ENCODE measurements around the gene SPG7.

The SPG7 gene

GRCh38 chr16:89563639-89564392 is 55.6 kb downstream of the SPG7 start:
- no peak for DNase-seq (ENCODE audit: extremely low spot score)
- POLR2A ChIA-PET: interaction anchor here (0.7 to 1.2 kb wide), 2 partner anchors 38 to 57 kb away, joined by 3 read pairs; no protein-coding TSS in a partner anchor
- 0 out of 2 replicates have a peak, but pooled peaks have one; percentile 32 for TF ChIP-seq LEF1 (IDR thresholded peaks at IDR 0.05; ENCODE audit: borderline replicate concordance)
- TF ChIP-seq FOXM1 (IDR thresholded peaks at IDR 0.05; ENCODE audit: borderline replicate concordance): no peak
- TF ChIP-seq L3MBTL2 (conservative IDR thresholded peaks at IDR 0.05): no peak
- TF ChIP-seq BHLHE40 (IDR thresholded peaks at IDR 0.05; ENCODE audit: borderline replicate concordance): no peak; the same call in 1 of the 2 replicates
- no peak for TF ChIP-seq FOXA1 (IDR thresholded peaks at IDR 0.05)
- TF ChIP-seq ELF4 (IDR thresholded peaks at IDR 0.05): no peak
- no peak for TF ChIP-seq ARNT (IDR thresholded peaks at IDR 0.05)
- no peak for TF ChIP-seq PKNOX1 (IDR thresholded peaks at IDR 0.05)
- CTCF ChIA-PET: no interaction called here

DNA sequence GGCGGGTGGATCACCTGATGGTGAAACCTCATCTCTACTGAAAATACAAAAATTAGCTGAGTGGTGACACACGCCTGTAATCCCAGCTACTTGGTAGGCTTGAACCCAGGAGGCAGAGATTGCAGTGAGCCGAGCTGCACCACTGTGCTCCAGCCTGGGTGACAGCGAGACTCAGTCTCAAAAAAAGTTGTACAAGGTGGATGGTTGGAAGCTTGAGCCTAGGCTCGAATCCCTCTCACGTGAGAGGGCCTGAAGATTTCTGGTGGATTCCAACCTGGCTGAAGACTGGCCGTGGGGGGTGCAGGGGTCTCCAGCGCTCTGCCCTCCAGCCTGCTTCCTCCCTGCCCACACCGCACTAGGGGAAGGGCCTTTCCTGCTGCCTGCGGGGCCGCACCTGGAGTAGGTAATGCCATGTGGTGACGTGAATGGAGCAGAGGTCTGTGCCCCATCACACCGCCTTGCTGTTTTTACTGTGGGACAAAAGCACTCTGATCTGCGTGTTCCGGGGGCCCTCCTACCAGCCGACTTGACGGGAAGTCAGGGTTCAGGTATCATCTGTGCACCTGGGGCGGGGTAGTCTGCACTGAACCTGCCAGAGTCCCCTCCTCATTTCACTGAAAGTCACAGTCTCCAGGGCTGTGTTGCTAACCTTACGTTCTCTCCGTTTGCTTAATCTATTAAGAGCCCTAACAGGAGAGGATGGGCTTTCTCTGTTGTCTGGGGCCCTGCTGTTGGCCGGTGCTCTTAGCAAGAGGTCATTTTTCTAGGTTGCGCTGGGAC is 56.5 kb downstream of the SPG7 start:
- ChIA-PET POLR2A (interaction anchor here (0.7 to 1.8 kb wide), 3 partner anchors 38 to 50 kb away, joined by 3 to 4 read pairs (median 3); partner anchors contain the start of gene DPEP1), CTCF (no interaction called here)
- TF ChIP-seq SP1 (IDR thresholded peaks at IDR 0.05) (no peak), ZNF384 (IDR thresholded peaks at IDR 0.05) (no peak), NFRKB (IDR thresholded peaks at IDR 0.05) (no peak; the same call in 1 of the 2 replicates), ARNT (IDR thresholded peaks at IDR 0.05) (no peak), FOXK2 (IDR thresholded peaks at IDR 0.05) (no peak), HDGF (IDR thresholded peaks at IDR 0.05; ENCODE audit: borderline replicate concordance) (no peak), FOXA1 (IDR thresholded peaks at IDR 0.05) (no peak), L3MBTL2 (conservative IDR thresholded peaks at IDR 0.05) (no peak; the same call in 1 of the 2 replicates), BHLHE40 (IDR thresholded peaks at IDR 0.05; ENCODE audit: borderline replicate concordance) (no peak), SUZ12 (IDR thresholded peaks at IDR 0.05) (no peak), TARDBP (IDR thresholded peaks at IDR 0.05) (no peak), PKNOX1 (IDR thresholded peaks at IDR 0.05) (no peak), FOXM1 (IDR thresholded peaks at IDR 0.05; ENCODE audit: borderline replicate concordance) (no peak), LEF1 (IDR thresholded peaks at IDR 0.05; ENCODE audit: borderline replicate concordance) (no peak), CTBP1 (IDR thresholded peaks at IDR 0.05; ENCODE audit: borderline replicate concordance) (no peak), ELF4 (IDR thresholded peaks at IDR 0.05) (no peak)
- DNase-seq (ENCODE audit: extremely low spot score): no peak

DNA sequence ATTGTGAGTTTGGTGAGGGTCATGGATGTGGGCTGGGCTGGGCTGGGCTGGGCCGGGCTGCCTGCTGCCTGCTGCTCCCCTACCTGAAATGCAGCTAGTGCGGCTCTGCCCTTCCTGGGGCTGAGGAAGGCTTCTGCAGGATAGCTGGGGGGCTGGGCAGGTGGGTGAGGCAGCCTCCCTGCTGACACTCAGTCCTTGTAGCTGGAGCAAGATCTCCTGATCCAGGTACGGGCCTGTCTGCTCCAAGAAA is 57.0 kb downstream of the SPG7 start:
- ChIA-PET POLR2A (interaction anchor here (0.6 to 1.8 kb wide), 5 partner anchors 8 to 135 kb away, joined by 3 to 4 read pairs (median 3); partner anchors contain the start of gene DPEP1), CTCF (no interaction called here)
- DNase-seq (ENCODE audit: extremely low spot score): peak; percentile 28
- TF ChIP-seq ARNT (IDR thresholded peaks at IDR 0.05) (no peak), PKNOX1 (IDR thresholded peaks at IDR 0.05) (no peak), FOXM1 (IDR thresholded peaks at IDR 0.05; ENCODE audit: borderline replicate concordance) (no peak), L3MBTL2 (conservative IDR thresholded peaks at IDR 0.05) (no peak), BHLHE40 (IDR thresholded peaks at IDR 0.05; ENCODE audit: borderline replicate concordance) (no peak), HDGF (IDR thresholded peaks at IDR 0.05; ENCODE audit: borderline replicate concordance) (peak; percentile 55; the same call in 1 of the 2 replicates)

DNA sequence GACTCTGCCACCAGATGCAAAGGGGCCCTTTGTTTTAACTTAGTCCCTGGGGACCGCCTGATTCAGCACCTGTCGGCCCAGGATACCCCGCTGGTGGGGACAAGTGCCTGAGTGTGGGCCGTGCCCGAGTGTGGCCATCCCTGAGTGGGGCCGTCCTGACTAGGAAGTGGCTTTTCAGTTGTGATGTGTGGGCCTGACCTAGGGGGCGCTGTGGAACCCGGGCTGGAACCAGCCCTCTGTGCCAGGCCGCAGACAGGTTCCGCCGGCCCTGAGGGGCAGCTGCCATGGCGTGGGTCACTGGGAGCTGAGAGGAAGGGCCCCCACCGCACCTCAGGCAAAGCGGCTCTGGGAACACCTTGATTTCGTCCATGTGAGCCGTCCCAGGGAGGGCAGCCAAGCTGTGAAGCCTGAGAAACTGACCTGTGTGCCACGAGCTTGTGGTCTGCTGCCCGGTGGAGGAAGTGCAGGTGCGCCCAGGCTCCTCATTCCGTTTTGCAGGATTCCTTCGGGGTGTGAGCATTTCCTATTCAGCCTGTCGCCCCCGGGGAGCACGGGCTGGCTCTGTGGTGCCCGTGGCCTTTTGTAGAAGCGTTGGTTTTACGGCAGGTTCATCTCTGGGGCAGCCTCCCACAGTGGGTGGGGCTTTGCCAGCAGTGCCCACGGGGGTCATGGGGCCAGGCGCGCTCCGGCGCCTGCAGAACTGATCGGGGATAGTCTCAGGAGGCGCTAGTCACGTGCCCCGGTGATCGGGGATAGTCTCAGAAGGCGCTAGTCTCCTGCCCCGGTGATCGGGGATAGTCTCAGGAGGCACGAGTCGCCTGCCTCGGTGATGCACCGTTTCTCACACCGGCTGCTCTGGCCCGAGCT is 57.5 kb downstream of the SPG7 start:
- DNase-seq (ENCODE audit: extremely low spot score): peak; percentile 53
- TF ChIP-seq L3MBTL2 (conservative IDR thresholded peaks at IDR 0.05): peak; percentile 20
- TF ChIP-seq FOXK2 (IDR thresholded peaks at IDR 0.05): no peak
- TF ChIP-seq PKNOX1 (IDR thresholded peaks at IDR 0.05): no peak
- TF ChIP-seq FOXM1 (IDR thresholded peaks at IDR 0.05; ENCODE audit: borderline replicate concordance): no peak
- TF ChIP-seq SP1 (IDR thresholded peaks at IDR 0.05): no peak
- no peak for TF ChIP-seq SUZ12 (IDR thresholded peaks at IDR 0.05)
- peak; percentile 59 for TF ChIP-seq ELF4 (IDR thresholded peaks at IDR 0.05)
- peak; percentile 62 for TF ChIP-seq TARDBP (IDR thresholded peaks at IDR 0.05)
- peak; percentile 68; the same call in 1 of the 2 replicates for TF ChIP-seq LEF1 (IDR thresholded peaks at IDR 0.05; ENCODE audit: borderline replicate concordance)
- no peak for TF ChIP-seq NFRKB (IDR thresholded peaks at IDR 0.05)
- no peak for TF ChIP-seq FOXA1 (IDR thresholded peaks at IDR 0.05)
- TF ChIP-seq CTBP1 (IDR thresholded peaks at IDR 0.05; ENCODE audit: borderline replicate concordance): no peak
- TF ChIP-seq ARNT (IDR thresholded peaks at IDR 0.05): 0 out of 2 replicates have a peak, but pooled peaks have one; percentile 9
- no peak for TF ChIP-seq BHLHE40 (IDR thresholded peaks at IDR 0.05; ENCODE audit: borderline replicate concordance)
- no peak for TF ChIP-seq ZNF384 (IDR thresholded peaks at IDR 0.05)
- no peak; the same call in 1 of the 2 replicates for TF ChIP-seq HDGF (IDR thresholded peaks at IDR 0.05; ENCODE audit: borderline replicate concordance)
- ChIA-PET CTCF (interaction anchor here (0.8 kb wide), 1 partner anchor 9 kb away, joined by 4 read pairs; no protein-coding TSS in a partner anchor), POLR2A (interaction anchor here (0.6 to 1.8 kb wide), 5 partner anchors 9 to 135 kb away, joined by 3 to 4 read pairs (median 3); partner anchors contain the start of gene DPEP1)
